HG02852 (cell line): ENCODE data around the gene CST9.
"Not testable (repeated sequence)": the region's sequence is repeated elsewhere in the genome, so short reads cannot be mapped to it uniquely, and the experiment has no call there.

Experiments used
- ATAC-seq: cut with Tn5 transposase; IDR thresholded peaks from one replicate; pipeline ENCODE4 v1.9.1; 2021; ENCODE audit warnings: mild to moderate bottlenecking, moderate library complexity; ENCODE audit not compliant: unreplicated experiment

CST9 gene

DNA sequence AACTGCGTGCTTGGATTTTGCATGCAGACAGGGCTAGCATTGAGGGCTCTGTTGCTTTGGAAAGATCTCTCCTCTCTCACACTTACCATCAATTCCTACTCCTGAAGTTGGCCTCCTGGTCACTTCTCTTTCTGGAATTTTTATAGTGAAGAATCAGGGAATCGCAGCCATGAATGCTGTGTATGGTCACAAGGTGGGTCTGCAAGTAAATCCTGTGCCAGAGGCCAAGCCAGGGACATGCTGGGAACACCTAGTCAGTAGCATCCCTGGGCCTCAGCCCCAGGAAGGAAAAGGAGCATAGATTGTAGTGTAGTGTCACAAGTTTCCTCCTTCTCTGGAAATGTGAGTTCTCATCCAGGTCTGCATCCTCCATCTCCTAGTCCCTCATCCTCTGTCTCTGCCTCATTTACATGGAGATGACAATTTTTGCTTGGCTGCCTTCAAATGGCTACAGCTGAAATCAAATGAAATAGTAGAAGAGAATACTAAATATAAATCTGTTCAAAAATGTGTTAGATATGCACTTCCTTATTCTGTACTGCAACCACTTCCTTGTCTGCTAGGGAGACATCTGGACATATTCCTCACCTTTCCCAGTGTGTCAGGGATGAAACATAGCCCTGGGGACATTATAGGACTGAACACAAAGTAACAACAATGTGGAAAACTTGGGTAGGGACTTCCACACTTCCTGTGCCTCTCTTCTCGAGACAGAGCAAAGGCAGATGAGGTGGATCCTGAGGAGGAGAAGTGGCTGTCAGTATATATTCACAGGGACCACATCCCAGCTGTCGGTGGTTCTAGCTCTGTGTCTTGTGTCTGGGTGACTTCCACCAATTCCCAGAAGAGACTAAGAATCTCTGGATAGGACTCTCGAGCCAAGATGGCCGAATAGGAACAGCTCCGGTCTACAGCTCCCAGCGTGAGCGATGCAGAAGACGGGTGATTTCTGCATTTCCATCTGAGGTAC is 17.0 kb downstream of the CST9 start:
- no peak for ATAC-seq

DNA sequence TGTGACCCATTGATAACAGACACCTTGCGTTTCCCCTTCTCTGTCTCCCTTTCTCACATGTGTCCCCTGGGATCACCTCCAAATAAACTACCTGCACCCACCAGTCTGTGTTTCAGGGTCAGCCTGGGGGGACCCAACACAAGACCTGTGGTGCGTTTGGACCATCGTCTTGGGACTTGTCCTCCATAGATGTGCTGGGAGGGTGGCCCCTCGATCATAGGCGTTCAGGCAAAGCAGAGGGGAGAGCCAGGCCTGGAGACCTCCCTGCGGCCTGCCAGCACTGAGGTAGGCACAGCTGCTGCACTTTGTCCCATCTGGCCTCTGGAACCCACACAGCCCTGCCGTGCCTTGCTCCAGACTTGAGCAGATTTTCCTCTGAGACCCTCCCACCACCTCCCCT is 18.1 kb downstream of the CST9 start:
- ATAC-seq, result no peak

DNA sequence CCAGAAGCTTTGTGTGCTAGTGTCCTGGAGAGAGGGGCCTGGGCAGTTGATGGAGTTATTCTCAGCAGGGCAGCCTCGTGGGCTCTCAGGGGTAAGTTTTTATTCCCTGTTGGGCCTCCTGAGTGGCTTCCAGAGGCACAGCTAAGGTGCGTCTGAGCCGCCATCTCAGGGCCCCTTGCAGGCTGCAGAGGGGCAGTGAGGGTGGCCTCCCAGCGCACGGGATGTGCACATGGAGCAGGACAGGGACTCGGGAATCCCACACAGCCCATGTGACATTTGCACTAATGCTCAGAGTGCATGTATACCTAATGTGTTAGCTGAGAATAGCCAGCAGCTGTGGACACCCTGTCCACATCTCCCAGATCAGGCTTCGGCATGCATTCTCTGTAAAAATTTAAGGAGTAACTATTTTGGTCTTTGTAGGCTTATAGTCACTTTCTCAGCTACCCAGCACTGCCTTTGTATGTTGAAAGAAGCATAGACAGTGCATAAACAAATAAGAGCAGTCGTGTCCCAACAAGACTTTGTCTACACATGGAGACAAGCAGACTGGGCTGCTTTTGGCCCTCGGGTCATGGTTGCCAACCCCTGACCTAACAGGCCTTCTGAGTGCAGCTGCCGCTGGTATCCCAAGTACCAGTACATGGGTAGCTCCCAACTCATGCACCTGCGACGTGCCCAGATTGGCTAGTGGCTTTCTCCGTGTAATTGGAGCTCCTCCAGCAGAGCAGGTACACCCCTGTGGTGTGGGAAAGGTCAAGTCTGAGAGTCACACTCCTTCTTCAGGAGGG is 18.8 kb downstream of the CST9 start:
- no peak for ATAC-seq

DNA sequence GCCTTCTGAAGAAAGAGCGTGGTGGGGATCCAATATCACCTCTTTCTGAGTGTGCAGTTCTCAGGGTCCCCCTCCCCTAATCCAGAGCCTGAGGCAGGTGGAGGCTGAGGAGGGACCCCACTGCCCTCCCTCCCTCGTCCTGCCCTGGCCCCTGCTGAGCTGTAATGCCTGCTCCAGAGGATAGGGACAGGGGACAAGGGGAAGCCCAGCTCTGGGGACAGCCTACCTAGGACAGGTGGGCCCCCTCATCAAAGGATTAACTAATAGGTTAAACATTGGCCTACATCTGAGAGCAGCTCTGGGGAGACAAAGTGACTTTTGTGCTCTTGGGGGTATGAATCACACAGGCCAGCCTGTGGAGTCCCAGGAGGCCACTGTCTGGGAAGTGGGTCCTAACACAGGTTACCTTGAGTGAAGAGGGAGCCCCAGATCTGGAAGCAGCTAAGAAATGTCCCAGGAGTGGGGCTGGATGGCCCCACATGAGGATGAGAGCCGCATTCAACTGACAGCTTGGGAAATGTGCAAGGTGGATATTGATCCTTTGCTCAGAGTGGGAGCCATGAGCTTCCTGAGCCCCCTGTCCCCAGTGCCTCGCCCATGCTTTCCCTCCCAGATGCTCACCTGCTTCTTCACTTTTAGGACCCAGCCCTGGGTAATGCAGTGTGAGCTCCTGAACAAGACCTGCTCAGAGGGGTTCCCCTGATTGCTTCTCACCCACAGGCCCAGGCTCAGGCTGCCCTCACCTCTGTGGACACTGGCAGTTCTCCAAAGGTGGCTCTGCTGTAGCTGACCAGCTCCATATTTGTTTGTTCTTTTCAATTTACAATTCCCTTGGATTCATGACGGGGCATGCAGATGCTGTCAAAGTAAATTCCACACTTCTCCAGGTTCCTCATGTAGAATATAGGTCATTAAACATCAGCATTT is 19.6 kb downstream of the CST9 start:
- no peak for ATAC-seq

DNA sequence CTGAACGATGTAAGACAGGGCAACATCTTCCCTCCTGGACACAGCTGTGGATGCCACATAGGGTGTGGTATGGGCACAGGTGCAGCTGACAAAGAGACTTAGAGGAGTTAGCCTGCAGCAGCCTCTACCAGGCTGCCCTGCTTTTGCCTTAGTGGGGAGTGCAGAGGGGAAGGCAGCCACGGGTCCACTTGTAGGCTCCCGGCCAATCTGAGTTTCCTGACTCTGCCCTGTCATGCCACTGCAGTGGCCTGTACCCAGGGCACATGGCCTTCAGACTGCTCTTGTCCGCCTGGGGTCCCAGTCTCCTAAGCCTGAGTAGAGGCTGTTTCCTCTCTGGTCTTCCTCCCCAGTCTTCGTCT is 20.3 kb downstream of the CST9 start:
- no peak for ATAC-seq

DNA sequence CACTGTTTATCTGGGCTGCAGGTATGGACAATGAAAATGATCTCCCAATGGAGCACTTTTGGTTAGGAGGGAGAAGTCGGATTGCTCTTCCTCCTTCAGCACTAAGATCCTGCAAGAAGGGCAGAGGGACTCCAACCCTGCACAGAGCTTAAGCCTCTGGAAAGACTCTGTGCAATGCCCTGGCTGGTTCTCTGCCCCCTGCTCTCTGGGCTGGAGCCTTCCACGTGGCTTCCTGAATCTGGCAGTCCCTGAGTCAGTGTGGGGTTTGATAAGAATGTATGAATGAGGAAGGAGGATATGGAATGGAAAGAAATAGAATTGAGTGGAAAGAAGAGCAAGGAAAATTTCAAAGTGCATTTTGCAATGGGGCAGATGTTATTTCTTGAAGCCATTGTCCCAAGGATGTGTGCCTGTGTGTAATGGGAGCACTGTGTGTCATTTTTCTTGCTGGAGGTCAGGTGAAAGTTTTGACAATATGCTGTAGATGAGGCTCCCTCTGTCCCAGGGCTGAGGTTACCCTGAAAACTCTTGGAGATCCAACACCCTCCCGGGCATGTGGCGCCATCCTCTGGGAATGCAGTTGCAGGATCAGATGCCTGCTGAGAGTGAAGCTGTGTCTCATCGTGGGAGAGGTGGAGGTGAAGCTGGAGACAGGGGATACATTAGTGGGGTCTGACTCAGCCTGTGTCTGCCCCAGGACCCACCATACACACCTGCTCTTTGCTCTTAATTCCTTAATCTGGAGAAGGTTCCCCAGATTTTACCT is 21.1 kb downstream of the CST9 start:
- no peak for ATAC-seq

DNA sequence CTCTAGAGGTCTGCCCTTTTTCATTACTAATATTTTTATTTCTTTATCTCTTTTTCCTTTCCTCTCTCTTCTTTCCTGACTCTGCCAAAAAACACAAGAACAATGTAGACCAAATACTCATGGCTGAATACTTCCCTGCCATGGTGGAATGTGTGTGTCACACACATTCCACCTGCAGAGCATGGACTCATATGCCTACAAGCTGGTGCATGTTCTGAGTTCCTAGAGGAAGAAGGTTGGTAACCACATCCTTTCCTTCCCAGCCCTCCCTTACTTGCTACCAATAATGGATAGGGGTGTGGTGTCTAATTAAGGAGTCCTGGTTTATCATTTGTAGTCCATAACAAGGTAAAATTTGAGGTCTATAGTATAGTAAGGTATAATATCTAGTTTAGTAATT is 22.2 kb downstream of the CST9 start:
- no peak for ATAC-seq

DNA sequence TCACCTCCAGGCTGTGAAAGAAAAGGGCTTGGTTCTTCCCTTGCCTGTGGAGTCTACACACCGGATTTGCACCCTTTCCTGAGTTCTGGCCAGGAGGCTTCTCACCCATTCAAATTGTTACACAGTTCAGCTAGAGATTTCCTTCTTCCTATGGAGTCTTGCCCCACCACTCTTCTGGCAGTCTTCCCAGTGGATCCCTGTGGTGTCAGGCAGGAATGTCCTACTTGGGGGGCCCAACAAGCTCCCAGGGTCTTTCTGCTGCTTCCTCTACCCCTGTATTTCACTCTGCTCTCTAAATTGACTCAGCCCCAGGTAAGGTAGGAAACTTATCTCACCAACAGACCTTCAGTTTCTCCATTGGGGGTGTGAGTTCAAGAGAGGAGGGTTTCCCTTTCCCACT is 23.4 kb downstream of the CST9 start:
- no peak for ATAC-seq

DNA sequence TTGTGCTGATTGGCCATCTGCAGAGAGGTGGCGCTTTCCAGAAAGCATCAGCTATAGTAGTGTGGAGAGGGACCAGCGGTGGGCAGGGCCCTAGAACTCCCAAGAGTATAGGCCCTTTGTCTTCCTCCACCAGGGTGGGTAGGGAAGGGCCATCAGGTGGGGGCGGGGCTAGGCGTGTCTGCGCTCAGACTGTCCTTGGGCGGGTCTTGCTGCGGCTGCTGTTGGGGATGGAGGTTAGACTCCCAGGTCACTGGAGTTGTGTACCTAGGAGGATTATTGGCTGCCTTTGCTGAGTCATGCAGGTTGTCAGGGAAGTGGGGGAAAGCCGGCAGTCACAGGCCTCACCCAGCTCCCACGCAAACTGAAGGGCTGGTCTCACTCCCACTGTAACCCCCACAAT is 23.9 kb downstream of the CST9 start:
- ATAC-seq, result not testable (repeated sequence)

DNA sequence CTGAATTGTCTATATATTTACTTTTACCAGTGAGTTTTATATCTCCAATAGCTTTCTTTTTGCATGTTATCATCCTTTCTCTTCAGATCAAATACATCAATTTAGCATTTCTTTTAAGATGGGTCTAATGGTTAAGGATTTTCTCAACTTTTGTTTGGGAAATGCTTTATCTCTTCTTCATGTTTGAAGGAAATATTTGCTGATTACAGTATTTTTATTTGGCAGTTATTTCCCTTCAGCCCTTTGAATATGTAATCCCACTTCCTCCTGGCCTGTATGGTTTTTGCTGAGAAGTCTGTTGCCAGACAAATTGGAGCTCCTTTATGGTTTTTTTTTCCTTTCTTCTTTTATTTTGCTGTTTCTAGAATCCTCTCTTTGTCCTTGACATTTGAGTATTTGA is 30.7 kb downstream of the CST9 start:
- no peak for ATAC-seq

DNA sequence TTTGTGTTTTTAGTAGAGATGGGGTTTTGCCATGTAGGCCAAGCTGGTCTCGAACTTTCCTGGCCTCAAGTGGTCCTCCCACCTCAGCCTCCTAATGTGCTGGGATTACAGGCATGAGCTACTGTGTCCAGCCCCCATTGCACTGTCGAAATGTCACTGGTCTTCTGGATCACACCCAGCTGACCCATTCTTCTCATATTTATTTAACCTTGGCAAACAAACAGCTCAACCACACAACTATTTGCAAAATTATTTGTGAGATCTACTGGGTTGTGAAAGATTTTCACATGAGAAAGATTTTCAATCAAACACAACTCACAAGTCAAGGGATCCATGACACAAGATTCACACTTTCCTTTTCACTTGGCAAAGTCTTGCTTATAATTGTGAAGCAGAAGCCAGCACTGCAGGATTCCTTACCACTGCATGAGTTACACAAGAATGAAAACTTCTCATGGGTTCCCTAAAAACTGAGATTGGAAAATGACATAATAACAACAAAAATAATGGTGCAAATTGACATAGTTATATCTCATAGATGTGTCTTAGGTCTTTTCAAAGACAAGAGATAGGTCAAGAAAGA is 35.4 kb downstream of the CST9 start:
- ATAC-seq, result no peak

DNA sequence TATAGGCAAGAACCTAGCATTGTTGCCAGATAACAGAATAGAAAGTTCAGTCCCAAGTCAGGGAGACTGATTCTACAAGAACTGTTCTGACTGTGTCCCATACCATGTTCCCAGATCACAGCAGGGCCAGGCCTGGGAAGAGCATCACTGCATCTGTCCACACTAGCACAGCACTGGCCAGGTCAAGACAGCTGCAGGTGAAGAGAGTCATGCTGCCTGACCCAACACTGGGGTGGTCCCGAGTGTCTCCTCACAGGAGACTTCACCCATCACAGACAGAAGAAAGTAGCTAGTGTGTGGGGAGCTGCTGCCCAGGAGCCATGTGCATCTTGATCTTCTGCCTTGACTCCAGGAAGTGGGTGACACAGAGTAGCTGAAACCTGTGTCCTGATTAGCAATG is 36.1 kb downstream of the CST9 start:
- no peak for ATAC-seq

DNA sequence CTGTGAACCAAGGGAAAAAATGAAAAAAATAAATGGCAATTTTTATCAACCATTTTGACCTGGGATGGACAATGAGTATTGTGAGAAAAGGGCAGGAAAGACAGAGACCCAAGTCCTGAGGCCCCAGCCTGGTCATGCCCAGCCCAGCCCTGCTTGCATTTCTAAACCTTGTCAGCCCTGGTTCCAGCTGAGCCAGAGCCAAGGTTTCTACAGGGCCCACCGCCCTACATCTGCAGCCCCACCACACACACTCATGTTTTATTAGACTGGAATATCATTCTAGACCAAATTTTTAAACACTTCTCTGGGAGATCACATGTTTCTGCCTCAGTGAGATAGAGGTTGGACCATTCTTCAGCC is 36.8 kb downstream of the CST9 start:
- no peak for ATAC-seq

DNA sequence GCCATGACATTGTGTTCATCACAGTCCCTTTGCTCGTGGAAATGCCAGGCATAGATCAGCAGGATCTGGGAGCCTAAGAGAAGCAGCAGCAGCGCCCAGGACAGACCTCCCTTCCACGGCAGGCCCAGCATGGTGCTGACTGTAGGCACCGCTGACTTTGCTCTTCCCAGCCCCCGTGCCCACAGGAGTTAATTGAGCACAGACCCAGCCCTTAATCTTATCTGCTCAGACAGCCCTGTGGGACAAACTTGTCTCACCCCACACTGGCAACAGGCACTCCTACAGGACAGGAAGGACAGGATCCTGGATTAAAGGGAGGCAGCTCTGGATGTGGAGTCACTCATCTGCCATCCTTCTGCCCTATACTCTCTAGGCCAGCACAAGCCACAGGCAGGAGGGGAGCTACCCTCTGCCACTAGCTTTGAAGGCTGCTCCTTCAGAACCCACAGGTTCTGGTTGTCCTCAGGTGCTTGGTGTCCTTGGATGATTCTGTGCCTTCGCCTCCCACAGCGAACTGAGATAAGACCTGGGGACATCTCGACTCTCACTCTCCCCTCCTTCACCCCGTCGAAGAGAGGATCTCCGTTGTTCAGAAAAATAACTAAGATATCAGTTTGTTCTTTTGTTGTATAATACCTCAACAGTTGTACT is 37.3 kb downstream of the CST9 start, which contains the start of gene CST9L:
Gene CST9L, minus strand, starts transcription at position 165 of the 651 bp plus-strand sequence. Its CDS starts 34 bp downstream, at position 131.
- ATAC-seq, result no peak

DNA sequence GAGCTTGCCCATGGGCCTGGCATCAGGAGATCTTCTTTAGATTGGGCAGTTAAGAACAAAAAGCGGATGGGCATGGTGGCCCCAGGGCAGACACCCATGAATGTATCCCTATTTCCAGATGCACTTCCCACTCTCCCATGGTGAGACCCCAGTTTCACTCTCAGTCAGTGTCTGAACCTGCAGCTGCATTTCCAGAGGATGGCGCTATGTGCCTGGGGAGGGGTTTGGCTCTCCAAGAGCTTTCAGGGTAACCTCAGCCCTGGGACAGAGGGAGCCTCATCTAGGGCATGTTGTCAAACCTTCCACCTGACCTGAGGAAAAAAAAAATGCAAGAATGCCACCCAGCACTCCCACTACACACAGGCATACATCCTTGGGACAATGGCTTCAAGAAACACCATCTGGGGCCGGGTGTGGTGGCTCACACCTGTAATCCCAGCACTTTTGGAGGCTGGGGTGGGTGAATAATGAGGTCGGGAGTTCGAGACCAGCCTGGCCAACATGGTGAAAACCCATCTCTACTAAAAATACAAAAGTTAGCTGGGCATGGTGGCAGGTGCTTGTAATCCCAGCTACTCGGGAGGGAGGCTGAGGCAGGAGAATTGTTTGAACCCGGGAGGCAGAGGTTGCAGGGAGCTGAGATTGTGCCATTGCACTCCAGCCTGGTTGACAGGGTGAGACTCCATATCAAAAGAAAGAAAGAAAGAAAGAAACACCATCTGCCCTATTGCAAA is 39.4 kb downstream of the CST9 start:
- no peak for ATAC-seq

DNA sequence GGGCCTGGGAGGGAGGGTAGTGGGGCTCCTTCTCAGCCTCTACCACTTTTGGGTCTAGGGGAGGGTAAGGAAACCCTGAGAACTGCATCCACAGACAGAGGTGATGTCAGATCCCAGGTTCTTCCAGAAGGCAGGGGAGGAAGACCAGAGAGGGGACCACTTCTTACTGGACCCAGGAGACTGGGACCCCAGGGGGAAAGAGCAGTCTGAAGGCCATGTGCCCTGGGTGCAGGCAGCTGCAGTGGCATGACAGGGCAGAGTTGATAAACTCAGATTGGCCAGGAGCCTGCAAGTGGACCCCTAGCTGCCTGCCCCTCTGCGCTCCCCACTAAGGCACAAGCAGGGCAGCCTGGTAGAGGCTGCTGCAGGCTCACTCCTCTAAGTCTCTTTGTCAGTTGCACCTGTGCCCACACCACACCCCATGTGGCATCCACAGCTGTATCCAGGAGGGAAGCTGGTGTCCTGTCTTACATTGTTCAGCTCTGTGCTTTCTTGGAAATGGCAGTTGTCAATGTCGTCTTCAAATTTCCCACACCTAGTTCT is 40.1 kb downstream of the CST9 start:
- no peak for ATAC-seq

DNA sequence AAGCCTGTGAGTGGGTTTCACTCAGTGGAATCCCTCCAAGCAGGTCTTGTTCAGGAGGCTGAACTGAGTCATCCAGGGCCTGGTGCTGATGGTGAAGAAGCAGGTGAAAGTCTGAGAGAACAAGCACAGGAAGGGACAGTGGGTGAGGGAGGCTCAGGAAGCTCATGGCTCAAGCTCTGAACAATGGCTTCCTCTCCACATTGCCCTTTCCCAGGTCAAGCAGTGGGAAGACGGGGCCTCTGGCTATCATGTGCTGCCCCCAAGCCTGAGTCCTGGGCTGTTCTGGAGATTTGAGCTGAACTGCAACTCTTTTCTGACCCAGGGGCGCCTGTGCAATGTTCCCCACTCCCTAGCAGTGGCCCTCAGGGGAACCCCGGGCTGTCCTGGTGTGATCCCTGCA is 40.8 kb downstream of the CST9 start:
- no peak for ATAC-seq

DNA sequence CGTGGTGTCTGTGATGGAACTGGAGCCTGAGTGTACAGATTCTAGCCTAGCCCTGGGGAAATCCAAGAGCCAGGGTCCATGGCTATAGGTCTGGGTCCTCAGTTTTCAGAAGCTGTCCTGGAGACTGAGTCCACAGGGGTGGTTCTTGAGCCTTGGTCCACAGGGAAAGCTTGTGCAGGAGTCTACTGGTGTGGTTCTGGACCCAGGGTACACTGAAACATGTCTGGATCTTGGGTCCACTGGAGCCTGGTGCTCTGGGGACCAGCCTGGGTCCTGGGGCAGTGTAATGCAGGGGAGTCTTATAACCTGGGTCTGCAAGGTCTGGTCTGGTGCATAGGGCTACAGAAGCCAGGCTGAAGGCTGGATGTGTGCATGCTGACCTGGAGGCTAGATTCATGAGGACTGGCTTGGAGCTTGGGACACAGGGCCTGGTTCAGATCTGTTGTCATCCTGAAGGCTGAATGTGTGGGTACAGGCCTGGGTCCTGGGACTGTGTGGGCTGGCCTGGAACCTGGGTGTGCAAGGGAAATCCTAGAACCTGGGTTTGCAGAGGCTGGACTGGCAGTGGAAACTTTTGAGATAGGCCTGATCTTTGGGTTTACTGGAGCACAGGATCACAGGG is 42.9 kb downstream of the CST9 start:
- no peak for ATAC-seq
